H1 (cell line): ENCODE results near the gene KIN. TPM values are rescaled to one million over a fixed set of nuclear protein-coding genes. Genes with fewer than 3 reads are reported as not detected.

Experiments
- CHD7 ChIP-seq: fragments of 300-600 bp; sonication (generic); IDR thresholded peaks from 2 replicates; pipeline ENCODE4 v1.7.1; 2012; ENCODE audit warnings: low read length, moderate library complexity, mild to moderate bottlenecking, inconsistent platforms; ENCODE audit not compliant: insufficient replicate concordance
- JUN ChIP-seq: IDR thresholded peaks from 2 replicates; pipeline ENCODE4 v1.6.1; 2011; ENCODE audit warnings: low read depth, mild to moderate bottlenecking, improper control_type of control experiment, low read length
- POLR2A ChIP-seq, 2 experiments: IDR thresholded peaks; 1 replicate in 1 of 2; 2 replicates in 1 of 2; pipeline ENCODE4 v1.6.1; 2011; ENCODE audit warnings: low read depth in 2 of 2, low read length in 2 of 2, mild to moderate bottlenecking in 2 of 2; ENCODE audit errors: control extremely low read depth in 1 of 2
- SIX5 ChIP-seq: IDR thresholded peaks from 2 replicates; pipeline ENCODE4 v1.6.1; 2011; ENCODE audit warnings: mild to moderate bottlenecking, low read depth, low read length
- TCF12 ChIP-seq: IDR thresholded peaks from 2 replicates; pipeline ENCODE4 v1.6.1; 2011; ENCODE audit warnings: low read depth, mild to moderate bottlenecking, low read length
- TEAD4 ChIP-seq: IDR thresholded peaks from 2 replicates; pipeline ENCODE4 v1.6.1; 2012; ENCODE audit warnings: low read depth, low read length, inconsistent platforms, mixed read lengths
- polyA plus RNA-seq, 7 experiments: library from polyadenylated mRNA; depleted of rRNA in 3 of 7; stranded (reverse) in 5 of 7; unstranded in 2 of 7; fragments of >200 nt in 5 of 7; fragments of 200-250 nt in 2 of 7; gene quantifications; 1 replicate in 5 of 7; 2 replicates in 1 of 7; 4 replicates in 1 of 7; pipeline versions ENCODE4 v1.2.1 to v1.2.3, GENCODE V29; 2011 to 2013; ENCODE audit warnings: missing spikeins in 2 of 7, mixed read lengths in 2 of 7
- total RNA-seq: library from RNA; stranded (reverse); fragmentation: NEBNext Ultra II Directional; extraction: Animal tissue kit (Norgen Biotek cat#: 25700); gene quantifications from 2 replicates; pipeline ENCODE4 v1.2.1, GENCODE V29; 2021
- TF ChIP-seq, protein P1 (sequence below): IDR thresholded peaks from 2 replicates; pipeline ENCODE4 v1.6.1; 2012; ENCODE audit warnings: low read length, inconsistent platforms
- TF ChIP-seq, protein P2 (sequence below): IDR thresholded peaks from 2 replicates; pipeline ENCODE4 v1.6.1; 2011; ENCODE audit warnings: low read depth, mild to moderate bottlenecking, low read length; ENCODE audit not compliant: insufficient read depth

Gene KIN
- total and polyA plus RNA-seq, 2 of the 8 experiments (the other 6 are each of a cell fraction or from before 2014, with no cell fraction given), result 3.7 to 16.5 TPM

DNA sequence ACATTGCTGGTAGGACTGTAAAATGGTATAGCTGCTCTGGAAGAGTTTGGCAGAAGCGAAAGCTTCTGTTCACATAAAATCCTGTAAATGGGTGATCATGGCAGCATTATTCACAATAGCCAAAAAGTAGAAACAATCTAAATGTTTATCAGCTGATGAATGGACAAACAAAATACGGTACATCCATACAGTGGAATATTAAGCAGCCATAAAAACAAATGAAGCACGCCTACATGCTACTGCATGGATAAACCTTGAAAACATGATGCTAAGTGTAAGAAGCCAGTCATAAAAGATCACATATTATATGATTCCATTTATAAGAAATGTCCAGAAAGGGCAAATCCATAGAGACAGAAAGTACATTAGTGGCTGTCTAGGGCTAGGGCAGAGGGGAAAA lies 32.7 kb downstream of the KIN start (continued):
- TF ChIP-seq CHD7 (no peak), POLR2A (IDR thresholded peaks at IDR 0.05; ENCODE audit: control extremely low read depth in 1 of 2, low read depth in 2 of 2, low read length in 2 of 2) (no peak), JUN (no peak), TCF12 (no peak), TEAD4 (no peak), SIX5 (no peak)
- TF ChIP-seq, protein P1, sequence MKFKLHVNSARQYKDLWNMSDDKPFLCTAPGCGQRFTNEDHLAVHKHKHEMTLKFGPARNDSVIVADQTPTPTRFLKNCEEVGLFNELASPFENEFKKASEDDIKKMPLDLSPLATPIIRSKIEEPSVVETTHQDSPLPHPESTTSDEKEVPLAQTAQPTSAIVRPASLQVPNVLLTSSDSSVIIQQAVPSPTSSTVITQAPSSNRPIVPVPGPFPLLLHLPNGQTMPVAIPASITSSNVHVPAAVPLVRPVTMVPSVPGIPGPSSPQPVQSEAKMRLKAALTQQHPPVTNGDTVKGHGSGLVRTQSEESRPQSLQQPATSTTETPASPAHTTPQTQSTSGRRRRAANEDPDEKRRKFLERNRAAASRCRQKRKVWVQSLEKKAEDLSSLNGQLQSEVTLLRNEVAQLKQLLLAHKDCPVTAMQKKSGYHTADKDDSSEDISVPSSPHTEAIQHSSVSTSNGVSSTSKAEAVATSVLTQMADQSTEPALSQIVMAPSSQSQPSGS, result no peak
- TF ChIP-seq, protein P2, sequence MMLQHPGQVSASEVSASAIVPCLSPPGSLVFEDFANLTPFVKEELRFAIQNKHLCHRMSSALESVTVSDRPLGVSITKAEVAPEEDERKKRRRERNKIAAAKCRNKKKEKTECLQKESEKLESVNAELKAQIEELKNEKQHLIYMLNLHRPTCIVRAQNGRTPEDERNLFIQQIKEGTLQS, result no peak
